Lung (tissue), 12 donors: ENCODE results near the gene MAP3K7CL. TPM values are rescaled to one million over a fixed set of nuclear protein-coding genes. Genes with fewer than 3 reads are reported as not detected.

Source experiments
- ATAC-seq: fragments of 200-7000 bp; cut with Tn5 transposase; one replicate; pipeline ENCODE4 v1.9.1; 2020; ENCODE audit warnings: moderate number of reproducible peaks; ENCODE audit not compliant: insufficient read depth, low FRiP score
- DNase-seq, 3 donors: peaks; one replicate each; pipeline ENCODE4 v3.0.0-alpha.2; 2013 to 2017
- H3K27ac ChIP-seq, 2 donors: one replicate each; pipeline ENCODE4 v1.5.1; 2013; ENCODE audit warnings: mild to moderate bottlenecking in 2 of 2, moderate library complexity in 2 of 2, control low read depth in 1 of 2, inconsistent platforms in 1 of 2, low read depth in 1 of 2, low read length in 1 of 2
- H3K27me3 ChIP-seq, 3 donors: one replicate each; pipeline ENCODE4 v1.5.1; 2013; ENCODE audit warnings: low read length in 2 of 3; ENCODE audit not compliant: control insufficient read depth in 3 of 3, insufficient read depth in 3 of 3
- H3K36me3 ChIP-seq, 4 donors: one replicate each; pipeline ENCODE4 v1.5.1; 2013; ENCODE audit warnings: low read length in 4 of 4, mild to moderate bottlenecking in 1 of 4, moderate library complexity in 1 of 4; ENCODE audit not compliant: control insufficient read depth in 4 of 4, insufficient read depth in 4 of 4
- H3K4me1 ChIP-seq, 5 donors: one replicate each; pipeline ENCODE4 v1.5.1; 2013; ENCODE audit warnings: low read length in 5 of 5, mild to moderate bottlenecking in 2 of 5, moderate library complexity in 1 of 5; ENCODE audit not compliant: control insufficient read depth in 5 of 5, insufficient read depth in 5 of 5
- H3K4me3 ChIP-seq: one replicate; pipeline ENCODE4 v1.5.1; 2013; ENCODE audit warnings: mild to moderate bottlenecking, control low read depth, moderate library complexity
- H3K9ac ChIP-seq, 2 donors: one replicate each; pipeline ENCODE4 v1.5.1; 2013; ENCODE audit warnings: low read length in 2 of 2, control low read depth in 1 of 2; ENCODE audit not compliant: insufficient read depth in 1 of 2
- H3K9me3 ChIP-seq, 4 donors: one replicate each; pipeline ENCODE4 v1.5.1; 2013; ENCODE audit warnings: low read length in 3 of 4, mild to moderate bottlenecking in 1 of 4, moderate library complexity in 1 of 4; ENCODE audit not compliant: control insufficient read depth in 4 of 4, insufficient read depth in 3 of 4
- CTCF ChIP-seq: IDR thresholded peaks from 2 replicates; pipeline ENCODE4 v1.5.1; 2012; ENCODE audit warnings: mild to moderate bottlenecking; ENCODE audit errors: control extremely low read depth, extremely low read depth
- WGBS, 2 donors: extraction: QIAGEN DNeasy Blood & Tissue Kit; methylation state at CpG; one replicate each; pipeline ENCODE4 v1.1.7; 2013; 5-methylcytosine and 5-hydroxymethylcytosine counted together
- polyA plus RNA-seq, 2 donors: library from polyadenylated mRNA; stranded (reverse); fragments of 200-250 nt; gene quantifications; one replicate each; pipeline ENCODE4 v1.2.1, GENCODE V29; 2013
- total RNA-seq, 2 donors: library from RNA; depleted of rRNA in 1 of 2; stranded (reverse); fragments of >200 nt in 1 of 2; gene quantifications; one replicate each; pipeline ENCODE4 v1.2.1, GENCODE V29; 2014 to 2021
- donor health status: control.
- donor health status: control.
- donor health status: Bipolar disorder and iron deficiency.
- donor health status: healthy.
- donor health status: DM: yes; HTN: yes; CAD: no.

Gene MAP3K7CL
- total and polyA plus RNA-seq, 4 donors = 5.6 to 15.1 (median 8.3) TPM

GRCh38 chr21:29114765-29115500, 15.5 kb upstream of the MAP3K7CL start:
- DNase-seq (no peak), ATAC-seq (no peak)
- H3K9me3 ChIP-seq = no peaks in the 10 kb centered on the region
- H3K4me3 ChIP-seq = no peak overlapping the region
- no peak overlapping the region for H3K9ac ChIP-seq
- no peak overlapping the region for H3K27ac ChIP-seq
- no peak for TF ChIP-seq CTCF
- 77 to 84% methylated on average over 5 of the region's 5 CpGs for WGBS, 2 donors
- no peaks in the 10 kb centered on the region for H3K4me1 ChIP-seq
- H3K27me3 ChIP-seq = no peaks in the 10 kb centered on the region
- H3K36me3 ChIP-seq = no peaks in the 10 kb centered on the region

- WGBS, 2 donors = 92% methylated on average over 8 of the region's 8 CpGs
- ATAC-seq (no peak), DNase-seq (no peak)
- H3K4me3 ChIP-seq = no peak overlapping the region
- no peaks in the 10 kb centered on the region for H3K4me1 ChIP-seq
- H3K27me3 ChIP-seq = no peaks in the 10 kb centered on the region
- no peak overlapping the region for H3K27ac ChIP-seq
- no peaks in the 10 kb centered on the region for H3K9me3 ChIP-seq
- no peaks in the 10 kb centered on the region for H3K36me3 ChIP-seq
- H3K9ac ChIP-seq = no peak overlapping the region
- TF ChIP-seq CTCF = no peak
Observed at GRCh38 chr21:29115899-29116298, 14.5 kb upstream of the MAP3K7CL start.

- ATAC-seq = no peak
- no peak overlapping the region for H3K4me3 ChIP-seq
- no peak for TF ChIP-seq CTCF
- no peak overlapping the region for H3K9ac ChIP-seq
- H3K27ac ChIP-seq = no peak overlapping the region
- DNase-seq = no peak
- H3K36me3 ChIP-seq = no peaks in the 10 kb centered on the region
- H3K9me3 ChIP-seq = no peaks in the 10 kb centered on the region
- WGBS, 2 donors = 88 to 91% methylated on average over 3 of the region's 3 CpGs
- no peaks in the 10 kb centered on the region for H3K27me3 ChIP-seq
- H3K4me1 ChIP-seq = no peaks in the 10 kb centered on the region
Observed at GRCh38 chr21:29117372-29117955, 13.0 kb upstream of the MAP3K7CL start.
